Prostate gland (tissue), 2 donors: ENCODE results near the gene FOXC2. TPM values are rescaled to one million over a fixed set of nuclear protein-coding genes. Genes with fewer than 3 reads are reported as not detected.
A peak's percentile ranks its signal among the peaks of the same experiment; 100 is the strongest.

Experiments used
- DNase-seq: peaks from one replicate; pipeline ENCODE4 v3.0.0-alpha.2; 2019; ENCODE audit warnings: low spot score
- H3K27ac ChIP-seq, 2 donors: fragments of 200-600 bp; sonication (generic); 2 replicates each; pipeline ENCODE4 v1.5.1; 2017 to 2019
- H3K27me3 ChIP-seq: fragments of 200-600 bp; sonication (generic); replicated peaks from 2 replicates; pipeline ENCODE4 v1.5.1; 2019; ENCODE audit not compliant: insufficient read depth
- H3K36me3 ChIP-seq, 2 donors: fragments of 200-600 bp; sonication (generic); 1 replicate in 1 of 2; 2 replicates in 1 of 2; pipeline versions ENCODE4 v1.5.1 to v1.8.1; 2017 to 2019
- H3K4me1 ChIP-seq: fragments of 200-600 bp; sonication (generic); replicated peaks from 2 replicates; pipeline ENCODE4 v1.5.1; 2019
- H3K4me3 ChIP-seq, 2 donors: fragments of 200-600 bp; sonication (generic); 2 replicates each; pipeline ENCODE4 v1.5.1; 2017 to 2019
- H3K9me3 ChIP-seq: fragments of 200-600 bp; sonication (generic); 2 replicates; pipeline ENCODE4 v1.5.1; 2017
- CTCF ChIP-seq, 4 experiments: fragments of 200-600 bp in 2 of 4; fragments of 450-650 bp in 2 of 4; sonication (generic) in 2 of 4; IDR thresholded peaks; 1 replicate in 3 of 4; 2 replicates in 1 of 4; pipeline ENCODE4 v1.5.1; 2016 to 2019; ENCODE audit warnings: antibody characterized with exemption in 4 of 4, mild to moderate bottlenecking in 2 of 4, moderate library complexity in 2 of 4
- POLR2A ChIP-seq: fragments of 450-650 bp; IDR thresholded peaks from one replicate; pipeline ENCODE4 v1.6.1; 2016; ENCODE audit warnings: antibody characterized with exemption, mild to moderate bottlenecking
- POLR2AphosphoS5 ChIP-seq: sonication (generic); formaldehyde crosslinking; IDR thresholded peaks from one replicate; pipeline ENCODE4 v1.6.1; 2017; ENCODE audit warnings: antibody characterized with exemption
- WGBS: methylation state at CpG from one replicate; pipeline ENCODE4 v1.1.5; 2018; 5-methylcytosine and 5-hydroxymethylcytosine counted together
- intact Hi-C: fragments of 100-400 bp; cut with DNase I; formaldehyde crosslinking; loops from one replicate; pipeline ENCODE4 v1.14.2; 2022
- total RNA-seq, 2 donors: library from RNA; depleted of rRNA; stranded (reverse); fragments of >200 nt; gene quantifications; one replicate each; pipeline ENCODE4 v1.1.0, GENCODE V29; 2016

FOXC2 gene
- total RNA-seq, 2 donors from 2014 or later: 0.41 to 6.5 TPM

- H3K36me3 ChIP-seq: no peaks in the 10 kb centered on the region
- under 1% methylated on average over 54 of the region's 54 CpGs for WGBS
- no peak for DNase-seq
- intact Hi-C loops: no loop called here
- peak overlapping the region in 1 of 2 donors; percentile 22 for H3K27ac ChIP-seq
- H3K27me3 ChIP-seq: peaks cover 41% of the 10 kb centered on the region
- H3K4me1 ChIP-seq: no peaks in the 10 kb centered on the region
- no peak overlapping the region for H3K4me3 ChIP-seq
- peak; percentile 60 for TF ChIP-seq POLR2A
- peak in 2 of 4 experiments; percentile 20 to 64 for TF ChIP-seq CTCF (IDR thresholded peaks at IDR 0.05)
- no peak for TF ChIP-seq POLR2AphosphoS5
- H3K9me3 ChIP-seq: no peaks in the 10 kb centered on the region
These were observed 9.3 kb downstream of the FOXC2 start for GRCh38 chr16:86575754-86576557.

- peaks cover 40% of the 10 kb centered on the region for H3K27me3 ChIP-seq
- no peaks in the 10 kb centered on the region for H3K36me3 ChIP-seq
- WGBS: 27% methylated on average over 33 of the region's 33 CpGs
- H3K4me3 ChIP-seq: no peak overlapping the region
- no peaks in the 10 kb centered on the region for H3K4me1 ChIP-seq
- intact Hi-C loops: no loop called here
- no peaks in the 10 kb centered on the region for H3K9me3 ChIP-seq
- no peak for DNase-seq
- TF ChIP-seq POLR2A (no peak), POLR2AphosphoS5 (no peak), CTCF (IDR thresholded peaks at IDR 0.05) (no peak)
- H3K27ac ChIP-seq: peak overlapping the region in 1 of 2 donors; percentile 22
These were observed 10.1 kb downstream of the FOXC2 start for GRCh38 chr16:86576591-86577313.

GRCh38 chr16:86577314-86577971 lies 10.8 kb downstream of the FOXC2 start:
- Histone ChIP-seq H3K36me3 (no peaks in the 10 kb centered on the region), H3K4me1 (no peaks in the 10 kb centered on the region), H3K9me3 (no peaks in the 10 kb centered on the region), H3K27ac (no peak overlapping the region), H3K27me3 (peaks cover 40% of the 10 kb centered on the region), H3K4me3 (no peak overlapping the region)
- intact Hi-C loops: no loop called here
- TF ChIP-seq POLR2A (no peak), CTCF (IDR thresholded peaks at IDR 0.05) (no peak), POLR2AphosphoS5 (no peak)
- WGBS: 56% methylated on average over 12 of the region's 12 CpGs
- no peak for DNase-seq

GRCh38 chr16:86578061-86578599 lies 11.5 kb downstream of the FOXC2 start, which contains the start of gene FOXL1:
TSS of gene FOXL1 (plus strand) at chr16:86578549. CDS start at chr16:86578724, 175 bp downstream.
- Histone ChIP-seq H3K27me3 (peaks cover 40% of the 10 kb centered on the region), H3K36me3 (no peaks in the 10 kb centered on the region), H3K9me3 (no peaks in the 10 kb centered on the region), H3K4me1 (no peaks in the 10 kb centered on the region), H3K4me3 (peak within 1 kb of the TSS in 1 of 2 donors; percentile 8), H3K27ac (no peak within 1 kb of the TSS)
- DNase-seq: no peak
- 73% methylated on average over 13 of the region's 13 CpGs for WGBS
- no peak for TF ChIP-seq POLR2A
- TF ChIP-seq CTCF (IDR thresholded peaks at IDR 0.05): no peak
- no peak for TF ChIP-seq POLR2AphosphoS5
- intact Hi-C loops: no loop called here
